Measurements from ENCODE around the gene CDKL1. TPM values are rescaled to one million over a fixed set of nuclear protein-coding genes. Genes with fewer than 3 reads are reported as not detected.

Gene CDKL1
- total and polyA plus RNA-seq, 2 of the 13 experiments (the other 11 are each of a cell fraction or from before 2014, with no cell fraction given) = 4.4 to 5.1 TPM

GRCh38 chr14:50396631-50397389 lies at the start of gene CDKL1 (continued):
- peak; percentile 69; the same call in 1 of the 2 replicates for TF ChIP-seq ZNF784 (CRISPR knock-in tag; IDR thresholded peaks at IDR 0.05; ENCODE audit: borderline replicate concordance)
- no peak; the same call in 1 of the 2 replicates for TF ChIP-seq DR1 (CRISPR knock-in tag; IDR thresholded peaks at IDR 0.05)
- peak; percentile 98 for TF ChIP-seq ZNF687 (CRISPR knock-in tag; IDR thresholded peaks at IDR 0.05)
- TF ChIP-seq SAP130 (CRISPR knock-in tag; IDR thresholded peaks at IDR 0.05; ENCODE audit: low read depth) = peak; percentile 72
- TF ChIP-seq PHF5A (CRISPR knock-in tag; IDR thresholded peaks at IDR 0.05; ENCODE audit: low read depth, unreplicated experiment) = no peak
- no peak for TF ChIP-seq MXI1 (IDR thresholded peaks at IDR 0.05; ENCODE audit: borderline replicate concordance, low read depth, low read length)
- TF ChIP-seq JUND (CRISPR knock-in tag; IDR thresholded peaks at IDR 0.05) = no peak
- TF ChIP-seq SRSF4 (IDR thresholded peaks at IDR 0.05; ENCODE audit: low read depth, low read length, poor library complexity, severe bottlenecking) = no peak
- peak; percentile 75; the same call in 1 of the 2 replicates for TF ChIP-seq ZSCAN31 (CRISPR knock-in tag; IDR thresholded peaks at IDR 0.05; ENCODE audit: low read depth)
- TF ChIP-seq ZNF660 (CRISPR knock-in tag; IDR thresholded peaks at IDR 0.05; ENCODE audit: borderline replicate concordance, low read depth) = no peak
- peak; percentile 38; the same call in 1 of the 2 replicates for TF ChIP-seq MED1 (CRISPR knock-in tag; IDR thresholded peaks at IDR 0.05)
- peak; percentile 66 for TF ChIP-seq ARID4A (CRISPR knock-in tag; IDR thresholded peaks at IDR 0.05; ENCODE audit: borderline replicate concordance)
- no peak for TF ChIP-seq RFX3 (CRISPR knock-in tag; IDR thresholded peaks at IDR 0.05)
- TF ChIP-seq TSC22D2 (CRISPR knock-in tag; IDR thresholded peaks at IDR 0.05; ENCODE audit: borderline replicate concordance) = no peak; the same call in 1 of the 2 replicates
- TF ChIP-seq ATF3 (CRISPR knock-in tag; IDR thresholded peaks at IDR 0.05) = no peak
- TF ChIP-seq ZNF737 (CRISPR knock-in tag; IDR thresholded peaks at IDR 0.05; ENCODE audit: borderline replicate concordance) = no peak
